Measurements from ENCODE around the gene ELOVL6. TPM values are rescaled to one million over a fixed set of nuclear protein-coding genes. Genes with fewer than 3 reads are reported as not detected.
"Not testable (repeated sequence)": the region's sequence is repeated elsewhere in the genome, so short reads cannot be mapped to it uniquely, and the experiment has no call there.

Gene ELOVL6
- polyA plus RNA-seq, 1 donor from 2014 or later = 21.3 TPM

GRCh38 chr4:110084154-110084553 lies 114.3 kb downstream of the ELOVL6 start:
- Histone ChIP-seq H3K4me3 (ENCODE audit: low read length) (no peak overlapping the region), H3K4me2 (ENCODE audit: low read length) (no peak overlapping the region), H3K36me3 (ENCODE audit: insufficient read depth, low read length) (no peaks in the 10 kb centered on the region), H2AFZ (ENCODE audit: low read depth, low read length) (no peak overlapping the region), H3K9me2 (ENCODE audit: insufficient read depth, low read length) (no peaks in the 10 kb centered on the region), H3K27ac (ENCODE audit: low read length) (no peak overlapping the region), H3K9ac (ENCODE audit: low read length) (no peak overlapping the region), H3K9me3 (ENCODE audit: low read length) (no peaks in the 10 kb centered on the region), H3K27me3 (ENCODE audit: insufficient read depth, low read depth, low read length) (no peaks in the 10 kb centered on the region), H3F3A (ENCODE audit: insufficient read depth, low read length, poor library complexity, severe bottlenecking) (no peaks in the 10 kb centered on the region), H3K79me2 (replicated peaks; ENCODE audit: insufficient read depth, low read length) (no peaks in the 10 kb centered on the region), H4K20me1 (ENCODE audit: insufficient read depth) (no peaks in the 10 kb centered on the region)
- TF ChIP-seq, protein P1, sequence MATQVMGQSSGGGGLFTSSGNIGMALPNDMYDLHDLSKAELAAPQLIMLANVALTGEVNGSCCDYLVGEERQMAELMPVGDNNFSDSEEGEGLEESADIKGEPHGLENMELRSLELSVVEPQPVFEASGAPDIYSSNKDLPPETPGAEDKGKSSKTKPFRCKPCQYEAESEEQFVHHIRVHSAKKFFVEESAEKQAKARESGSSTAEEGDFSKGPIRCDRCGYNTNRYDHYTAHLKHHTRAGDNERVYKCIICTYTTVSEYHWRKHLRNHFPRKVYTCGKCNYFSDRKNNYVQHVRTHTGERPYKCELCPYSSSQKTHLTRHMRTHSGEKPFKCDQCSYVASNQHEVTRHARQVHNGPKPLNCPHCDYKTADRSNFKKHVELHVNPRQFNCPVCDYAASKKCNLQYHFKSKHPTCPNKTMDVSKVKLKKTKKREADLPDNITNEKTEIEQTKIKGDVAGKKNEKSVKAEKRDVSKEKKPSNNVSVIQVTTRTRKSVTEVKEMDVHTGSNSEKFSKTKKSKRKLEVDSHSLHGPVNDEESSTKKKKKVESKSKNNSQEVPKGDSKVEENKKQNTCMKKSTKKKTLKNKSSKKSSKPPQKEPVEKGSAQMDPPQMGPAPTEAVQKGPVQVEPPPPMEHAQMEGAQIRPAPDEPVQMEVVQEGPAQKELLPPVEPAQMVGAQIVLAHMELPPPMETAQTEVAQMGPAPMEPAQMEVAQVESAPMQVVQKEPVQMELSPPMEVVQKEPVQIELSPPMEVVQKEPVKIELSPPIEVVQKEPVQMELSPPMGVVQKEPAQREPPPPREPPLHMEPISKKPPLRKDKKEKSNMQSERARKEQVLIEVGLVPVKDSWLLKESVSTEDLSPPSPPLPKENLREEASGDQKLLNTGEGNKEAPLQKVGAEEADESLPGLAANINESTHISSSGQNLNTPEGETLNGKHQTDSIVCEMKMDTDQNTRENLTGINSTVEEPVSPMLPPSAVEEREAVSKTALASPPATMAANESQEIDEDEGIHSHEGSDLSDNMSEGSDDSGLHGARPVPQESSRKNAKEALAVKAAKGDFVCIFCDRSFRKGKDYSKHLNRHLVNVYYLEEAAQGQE (IDR thresholded peaks at IDR 0.05; ENCODE audit: borderline replicate concordance) = no peak
- no peak for TF ChIP-seq MXI1 (conservative IDR thresholded peaks at IDR 0.05; ENCODE audit: poor library complexity, severe bottlenecking)
- TF ChIP-seq SMC3 (conservative IDR thresholded peaks at IDR 0.05; ENCODE audit: poor library complexity) = no peak
- no peak for TF ChIP-seq CTCF (IDR thresholded peaks at IDR 0.05; ENCODE audit: poor library complexity, severe bottlenecking)
- no peak for TF ChIP-seq TAF1 (IDR thresholded peaks at IDR 0.05; ENCODE audit: low read depth)
- TF ChIP-seq POLR2AphosphoS5 (IDR thresholded peaks at IDR 0.05) = no peak
- TF ChIP-seq EZH2 (IDR thresholded peaks at IDR 0.05; ENCODE audit: borderline replicate concordance, insufficient read depth, low read length, poor library complexity, severe bottlenecking) = no peak
- no peak for TF ChIP-seq EP300 (conservative IDR thresholded peaks at IDR 0.05; ENCODE audit: poor library complexity, severe bottlenecking)
- no peak for TF ChIP-seq RAD21 (conservative IDR thresholded peaks at IDR 0.05)

- not testable (repeated sequence) for H4K20me1 ChIP-seq (ENCODE audit: insufficient read depth); H3K36me3 ChIP-seq (ENCODE audit: insufficient read depth, low read length); H3K9ac ChIP-seq (ENCODE audit: low read length); H3K27me3 ChIP-seq (ENCODE audit: insufficient read depth, low read depth, low read length); H3K4me3 ChIP-seq (ENCODE audit: low read length); H3K27ac ChIP-seq (ENCODE audit: low read length); H2AFZ ChIP-seq (ENCODE audit: low read depth, low read length); H3K79me2 ChIP-seq (replicated peaks; ENCODE audit: insufficient read depth, low read length); H3K4me2 ChIP-seq (ENCODE audit: low read length); H3F3A ChIP-seq (ENCODE audit: insufficient read depth, low read length, poor library complexity, severe bottlenecking); H3K9me2 ChIP-seq (ENCODE audit: insufficient read depth, low read length); H3K9me3 ChIP-seq (ENCODE audit: low read length)
Measured at GRCh38 chr4:110078148-110078547, 120.3 kb downstream of the ELOVL6 start.

DNA sequence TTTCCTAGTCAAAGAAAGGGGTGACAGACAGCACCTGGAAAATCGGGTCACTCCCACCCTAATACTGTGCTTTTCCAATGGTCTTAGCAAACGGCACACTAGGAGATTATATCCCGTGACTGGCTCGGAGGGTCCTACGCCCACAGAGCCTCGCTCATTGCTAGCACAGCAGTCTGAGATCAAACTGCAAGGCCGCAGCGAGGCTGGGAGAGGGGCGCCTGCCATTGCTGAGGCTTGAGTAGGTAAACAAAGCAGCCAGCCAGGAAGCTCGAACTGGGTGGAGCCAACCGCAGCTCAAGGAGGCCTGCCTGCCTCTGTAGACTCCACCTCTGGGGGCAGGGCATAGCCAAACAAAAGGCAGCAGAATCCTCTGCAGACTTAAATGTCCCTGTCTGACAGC lies 121.6 kb downstream of the ELOVL6 start:
- not testable (repeated sequence) for H3K4me3 ChIP-seq (ENCODE audit: low read length); H3K4me2 ChIP-seq (ENCODE audit: low read length); H3K36me3 ChIP-seq (ENCODE audit: insufficient read depth, low read length); H3K9me3 ChIP-seq (ENCODE audit: low read length); H3K27ac ChIP-seq (ENCODE audit: low read length); H3F3A ChIP-seq (ENCODE audit: insufficient read depth, low read length, poor library complexity, severe bottlenecking); H3K79me2 ChIP-seq (replicated peaks; ENCODE audit: insufficient read depth, low read length); H4K20me1 ChIP-seq (ENCODE audit: insufficient read depth); H3K9ac ChIP-seq (ENCODE audit: low read length); H3K9me2 ChIP-seq (ENCODE audit: insufficient read depth, low read length); H3K27me3 ChIP-seq (ENCODE audit: insufficient read depth, low read depth, low read length); H2AFZ ChIP-seq (ENCODE audit: low read depth, low read length)
